ENCODE results near the gene SUGCT. TPM values are rescaled to one million over a fixed set of nuclear protein-coding genes. Genes with fewer than 3 reads are reported as not detected.

SUGCT gene
- total and polyA plus RNA-seq, 3 donors from 2014 or later: 7.1 to 9.8 (median 8.1) TPM

- intact Hi-C loops (cut with DNase I; ENCODE audit: low total_unique reads): no loop called here
- 87% methylated on average over 6 of the region's 6 CpGs for WGBS, 2 donors
Observed at GRCh38 chr7:40356871-40357709, 222.3 kb downstream of the SUGCT start.

DNA sequence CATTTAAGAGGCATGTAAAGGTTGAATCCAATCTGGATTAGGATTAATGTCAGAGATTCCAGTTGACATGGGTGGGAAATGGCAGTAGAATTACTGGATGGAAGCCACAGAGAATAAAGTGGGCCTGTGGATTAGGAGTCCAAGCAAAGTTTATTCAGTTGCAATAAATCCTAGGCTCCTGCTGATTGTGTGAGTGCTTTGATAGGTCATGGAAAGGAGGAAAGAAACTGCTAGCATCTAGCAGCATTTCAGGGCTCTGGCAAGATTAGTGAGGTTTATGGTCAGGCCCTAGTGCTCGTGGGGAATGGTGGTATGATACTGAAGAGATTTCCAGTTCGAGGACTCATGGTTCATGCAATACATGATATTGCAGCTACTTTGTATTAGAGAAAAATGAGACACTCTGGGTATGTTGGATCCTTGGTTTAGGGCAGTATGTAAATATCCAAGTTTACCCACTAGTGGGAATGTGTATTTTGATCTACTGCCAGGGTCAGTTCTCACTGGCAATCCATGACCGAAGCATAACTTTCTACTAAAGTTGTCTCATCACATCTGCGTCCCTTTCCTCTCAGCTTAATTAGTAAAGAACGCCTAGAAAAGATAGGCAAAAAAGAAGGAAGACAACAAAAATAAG is 235.0 kb downstream of the SUGCT start:
- no peak overlapping the region for H3K27ac ChIP-seq
- intact Hi-C loops (cut with DNase I; ENCODE audit: low total_unique reads): no loop called here
- 90% methylated on average over 5 of the region's 5 CpGs for WGBS, 2 donors
- DNase-seq: no peak
- H3K36me3 ChIP-seq (ENCODE audit: low read depth, missing control alignments): no peaks in the 10 kb centered on the region
- TF ChIP-seq POLR2A (IDR thresholded peaks at IDR 0.05): no peak
- TF ChIP-seq, protein P1, sequence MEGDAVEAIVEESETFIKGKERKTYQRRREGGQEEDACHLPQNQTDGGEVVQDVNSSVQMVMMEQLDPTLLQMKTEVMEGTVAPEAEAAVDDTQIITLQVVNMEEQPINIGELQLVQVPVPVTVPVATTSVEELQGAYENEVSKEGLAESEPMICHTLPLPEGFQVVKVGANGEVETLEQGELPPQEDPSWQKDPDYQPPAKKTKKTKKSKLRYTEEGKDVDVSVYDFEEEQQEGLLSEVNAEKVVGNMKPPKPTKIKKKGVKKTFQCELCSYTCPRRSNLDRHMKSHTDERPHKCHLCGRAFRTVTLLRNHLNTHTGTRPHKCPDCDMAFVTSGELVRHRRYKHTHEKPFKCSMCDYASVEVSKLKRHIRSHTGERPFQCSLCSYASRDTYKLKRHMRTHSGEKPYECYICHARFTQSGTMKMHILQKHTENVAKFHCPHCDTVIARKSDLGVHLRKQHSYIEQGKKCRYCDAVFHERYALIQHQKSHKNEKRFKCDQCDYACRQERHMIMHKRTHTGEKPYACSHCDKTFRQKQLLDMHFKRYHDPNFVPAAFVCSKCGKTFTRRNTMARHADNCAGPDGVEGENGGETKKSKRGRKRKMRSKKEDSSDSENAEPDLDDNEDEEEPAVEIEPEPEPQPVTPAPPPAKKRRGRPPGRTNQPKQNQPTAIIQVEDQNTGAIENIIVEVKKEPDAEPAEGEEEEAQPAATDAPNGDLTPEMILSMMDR (IDR thresholded peaks at IDR 0.05): no peak
- no peaks in the 10 kb centered on the region for H3K4me1 ChIP-seq
- no peaks in the 10 kb centered on the region for H3K9me3 ChIP-seq
- H3K4me3 ChIP-seq: no peak overlapping the region
- no peaks in the 10 kb centered on the region for H3K27me3 ChIP-seq

More at GRCh38 chr7:40356871-40357709, 222.3 kb downstream of the SUGCT start:
- H3K27me3 ChIP-seq: no peaks in the 10 kb centered on the region
- no peak for TF ChIP-seq POLR2A (IDR thresholded peaks at IDR 0.05)
- TF ChIP-seq, protein P1 (IDR thresholded peaks at IDR 0.05): no peak
- DNase-seq: no peak
- H3K36me3 ChIP-seq (ENCODE audit: low read depth, missing control alignments): no peaks in the 10 kb centered on the region
- no peak overlapping the region for H3K4me3 ChIP-seq
- no peaks in the 10 kb centered on the region for H3K9me3 ChIP-seq
- H3K4me1 ChIP-seq: no peaks in the 10 kb centered on the region
- H3K27ac ChIP-seq: no peak overlapping the region

DNA sequence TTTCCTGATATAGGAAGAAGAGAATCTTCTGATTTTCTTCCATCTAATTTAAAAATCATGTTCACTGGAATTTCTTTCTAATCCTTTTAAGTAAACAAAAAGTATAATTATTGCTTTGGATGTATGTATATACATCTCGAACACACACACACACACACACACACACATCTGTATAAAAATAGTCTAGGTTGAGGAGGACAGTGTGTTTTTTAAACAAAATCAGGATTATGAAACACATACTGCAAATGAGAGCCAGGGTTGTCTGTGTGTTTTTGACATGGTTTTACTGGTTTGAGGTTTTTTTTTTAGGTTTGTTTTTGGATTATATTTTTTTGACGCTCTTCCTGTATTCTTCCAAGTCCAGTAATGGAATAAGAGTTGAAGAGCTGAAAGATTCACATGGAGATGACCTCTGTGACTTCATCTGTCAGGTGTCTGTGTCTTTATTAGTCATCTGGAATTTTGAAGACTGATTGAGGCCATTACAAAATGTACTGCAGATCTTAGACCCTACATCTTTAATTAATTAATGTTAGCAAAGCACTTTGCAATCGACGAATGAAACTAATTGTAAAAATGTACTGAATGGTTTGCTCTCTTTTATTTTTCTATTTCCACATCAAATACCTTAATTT is 237.1 kb downstream of the SUGCT start:
- Histone ChIP-seq H3K4me3 (no peak overlapping the region), H3K4me1 (no peaks in the 10 kb centered on the region), H3K27ac (no peak overlapping the region), H3K27me3 (no peaks in the 10 kb centered on the region), H3K36me3 (ENCODE audit: low read depth, missing control alignments) (no peaks in the 10 kb centered on the region), H3K9me3 (no peaks in the 10 kb centered on the region)
- 83 to 84% methylated on average over 4 of the region's 4 CpGs for WGBS, 2 donors
- TF ChIP-seq POLR2A (IDR thresholded peaks at IDR 0.05): no peak
- TF ChIP-seq, protein P1 (IDR thresholded peaks at IDR 0.05): no peak
- DNase-seq: no peak
- intact Hi-C loops (cut with DNase I; ENCODE audit: low total_unique reads): no loop called here

- no peak for TF ChIP-seq POLR2A (IDR thresholded peaks at IDR 0.05)
- TF ChIP-seq, protein P1 (IDR thresholded peaks at IDR 0.05): no peak
- no peak overlapping the region for H3K4me3 ChIP-seq
- 64 to 94% methylated on average over 2 of the region's 2 CpGs for WGBS, 2 donors
- no peaks in the 10 kb centered on the region for H3K9me3 ChIP-seq
- no peaks in the 10 kb centered on the region for H3K36me3 ChIP-seq (ENCODE audit: low read depth, missing control alignments)
- no peak overlapping the region for H3K27ac ChIP-seq
- intact Hi-C loops (cut with DNase I; ENCODE audit: low total_unique reads): no loop called here
- no peaks in the 10 kb centered on the region for H3K27me3 ChIP-seq
- H3K4me1 ChIP-seq: no peaks in the 10 kb centered on the region
- no peak for DNase-seq
Observed at GRCh38 chr7:40374575-40374974, 239.8 kb downstream of the SUGCT start.
